Trophoblast cell (in vitro differentiated cells and primary cell): ENCODE measurements around the gene PAK6.

Source experiments
- DNase-seq, 2 donors: peaks; one replicate each; pipeline ENCODE4 v3.0.0-alpha.2; 2016
- H2AFZ ChIP-seq: 2 replicates; pipeline ENCODE4 v1.6.1; 2013; ENCODE audit warnings: low read length, moderate library complexity, mild to moderate bottlenecking; ENCODE audit not compliant: insufficient read depth, poor library complexity
- H2AK5ac ChIP-seq: 2 replicates; pipeline ENCODE4 v1.6.1; 2013; ENCODE audit warnings: mild to moderate bottlenecking, low read length
- H2BK120ac ChIP-seq: 2 replicates; pipeline ENCODE4 v1.6.1; 2013; ENCODE audit warnings: low read length, mild to moderate bottlenecking, moderate library complexity; ENCODE audit not compliant: insufficient read depth, poor library complexity
- H2BK12ac ChIP-seq: 2 replicates; pipeline ENCODE4 v1.6.1; 2013; ENCODE audit warnings: mild to moderate bottlenecking, low read length, moderate library complexity
- H2BK5ac ChIP-seq: 2 replicates; pipeline ENCODE4 v1.6.1; 2013; ENCODE audit warnings: low read length, low read depth, moderate library complexity, mild to moderate bottlenecking; ENCODE audit not compliant: poor library complexity
- H3K14ac ChIP-seq: 2 replicates; pipeline ENCODE4 v1.6.1; 2013; ENCODE audit warnings: mild to moderate bottlenecking, low read length
- H3K18ac ChIP-seq: 2 replicates; pipeline ENCODE4 v1.6.1; 2013; ENCODE audit warnings: mild to moderate bottlenecking, low read length
- H3K23ac ChIP-seq: 2 replicates; pipeline ENCODE4 v1.6.1; 2013; ENCODE audit warnings: low read length
- H3K27ac ChIP-seq: 2 replicates; pipeline ENCODE4 v1.5.1; 2013; ENCODE audit warnings: low read depth, mild to moderate bottlenecking, inconsistent platforms, low read length, moderate library complexity
- H3K27me3 ChIP-seq: 2 replicates; pipeline ENCODE4 v1.6.1; 2013; ENCODE audit warnings: inconsistent platforms, mild to moderate bottlenecking, low read length, moderate library complexity; ENCODE audit not compliant: insufficient read depth
- H3K36me3 ChIP-seq, 2 experiments: 1 replicate in 1 of 2; 2 replicates in 1 of 2; pipeline ENCODE4 v1.6.1; 2013; ENCODE audit warnings: low read length in 2 of 2, mild to moderate bottlenecking in 2 of 2, moderate library complexity in 1 of 2; ENCODE audit not compliant: insufficient read depth in 2 of 2, control insufficient read depth in 1 of 2
- H3K4ac ChIP-seq: 2 replicates; pipeline ENCODE4 v1.6.1; 2013; ENCODE audit warnings: low read depth, mild to moderate bottlenecking, low read length, moderate library complexity
- H3K4me1 ChIP-seq, 2 experiments: 1 replicate in 1 of 2; 2 replicates in 1 of 2; pipeline ENCODE4 v1.6.1; 2013; ENCODE audit warnings: low read length in 2 of 2, mild to moderate bottlenecking in 2 of 2, moderate library complexity in 1 of 2; ENCODE audit not compliant: insufficient read depth in 2 of 2, control insufficient read depth in 1 of 2
- H3K4me2 ChIP-seq: 2 replicates; pipeline ENCODE4 v1.6.1; 2013; ENCODE audit warnings: inconsistent platforms, mild to moderate bottlenecking, low read length, moderate library complexity
- H3K4me3 ChIP-seq: 2 replicates; pipeline ENCODE4 v1.5.1; 2013; ENCODE audit warnings: mild to moderate bottlenecking, low read depth, low read length, inconsistent platforms
- H3K79me1 ChIP-seq: one replicate; pipeline ENCODE4 v1.6.1; 2013; ENCODE audit warnings: low read length
- H3K79me2 ChIP-seq: 2 replicates; pipeline ENCODE4 v1.6.1; 2013; ENCODE audit warnings: low read length, mild to moderate bottlenecking; ENCODE audit not compliant: control insufficient read depth, insufficient read depth, poor library complexity
- H3K9ac ChIP-seq: 2 replicates; pipeline ENCODE4 v1.6.1; 2013; ENCODE audit warnings: mild to moderate bottlenecking, low read length
- H3K9me3 ChIP-seq: 2 replicates; pipeline ENCODE4 v1.6.1; 2013; ENCODE audit warnings: low read depth, mild to moderate bottlenecking, control low read depth, inconsistent platforms, low read length; ENCODE audit not compliant: insufficient read depth
- H4K12ac ChIP-seq: 2 replicates; pipeline ENCODE4 v1.6.1; 2013; ENCODE audit warnings: low read depth, mild to moderate bottlenecking, low read length, moderate library complexity
- H4K8ac ChIP-seq: 2 replicates; pipeline ENCODE4 v1.6.1; 2013; ENCODE audit warnings: low read depth, mild to moderate bottlenecking, low read length, moderate library complexity
- H4K91ac ChIP-seq: one replicate; pipeline ENCODE4 v1.6.1; 2013; ENCODE audit warnings: low read depth, mild to moderate bottlenecking, low read length, moderate library complexity
- WGBS: extraction: QIAGEN DNeasy Blood & Tissue Kit; methylation state at CpG from one replicate; pipeline ENCODE4 v1.1.7; 2013; ENCODE audit warnings: missing lambda C conversion rate; ENCODE audit not compliant: insufficient read length, insufficient coverage; ENCODE audit errors: extremely low coverage; 5-methylcytosine and 5-hydroxymethylcytosine counted together

The PAK6 gene

DNA sequence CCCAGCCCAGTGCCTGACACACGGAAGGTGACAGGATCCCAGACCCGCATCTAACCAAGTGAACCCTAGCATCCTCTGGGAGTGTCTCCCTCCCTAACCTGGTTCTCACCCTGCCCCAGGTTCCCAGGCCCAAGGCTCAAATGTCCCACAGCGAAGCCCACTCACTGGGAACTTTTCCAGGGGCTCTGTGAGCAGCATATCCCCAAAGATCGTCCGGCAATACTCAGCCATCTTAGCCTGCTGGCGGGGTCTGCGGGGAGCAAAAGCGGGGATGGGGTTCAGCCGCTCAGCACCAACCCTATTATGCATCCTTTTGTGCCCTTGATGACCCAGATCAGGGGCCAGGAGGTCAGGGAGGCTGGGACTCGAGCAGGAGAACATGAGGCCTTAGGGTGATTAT is 58.5 kb downstream of the PAK6 start:
- no CpG with 5 or more reads among the region's 10 CpGs for WGBS
- Histone ChIP-seq H3K4me1 (peaks cover 24 to 35% of the 10 kb centered on the region in 2 experiments), H3K23ac (no peak overlapping the region), H3K18ac (no peak overlapping the region), H4K8ac (no peak overlapping the region), H2AFZ (no peak overlapping the region), H4K91ac (no peak overlapping the region), H2AK5ac (no peak overlapping the region), H3K79me1 (peaks cover 8% of the 10 kb centered on the region), H2BK120ac (no peak overlapping the region), H3K79me2 (no peaks in the 10 kb centered on the region), H3K4me3 (no peak overlapping the region), H2BK5ac (no peak overlapping the region), H3K4ac (no peak overlapping the region), H2BK12ac (no peak overlapping the region), H3K27ac (no peak overlapping the region), H3K14ac (no peak overlapping the region), H4K12ac (no peak overlapping the region), H3K9ac (no peak overlapping the region), H3K27me3 (peaks cover under 1% of the 10 kb centered on the region), H3K4me2 (no peak overlapping the region), H3K36me3 (no peaks in the 10 kb centered on the region), H3K9me3 (peaks cover 6% of the 10 kb centered on the region)
- DNase-seq = no peak

GRCh38 chr15:40298216-40298935 is 59.5 kb downstream of the PAK6 start:
- H2AFZ ChIP-seq = no peak overlapping the region
- no peak for DNase-seq
- H3K4me1 ChIP-seq = peaks cover 26 to 38% of the 10 kb centered on the region in 2 experiments
- WGBS = no CpG with 5 or more reads among the region's 17 CpGs
- no peak overlapping the region for H4K8ac ChIP-seq
- no peak overlapping the region for H2BK120ac ChIP-seq
- H4K91ac ChIP-seq = no peak overlapping the region
- H3K4me3 ChIP-seq = no peak overlapping the region
- no peaks in the 10 kb centered on the region for H3K36me3 ChIP-seq
- H2AK5ac ChIP-seq = no peak overlapping the region
- no peaks in the 10 kb centered on the region for H3K79me2 ChIP-seq
- H3K27me3 ChIP-seq = no peaks in the 10 kb centered on the region
- H2BK5ac ChIP-seq = no peak overlapping the region
- peaks cover 8% of the 10 kb centered on the region for H3K79me1 ChIP-seq
- no peak overlapping the region for H3K4me2 ChIP-seq
- H3K18ac ChIP-seq = no peak overlapping the region
- peaks cover 6% of the 10 kb centered on the region for H3K9me3 ChIP-seq
- no peak overlapping the region for H3K23ac ChIP-seq
- H3K14ac ChIP-seq = no peak overlapping the region
- no peak overlapping the region for H3K9ac ChIP-seq
- H4K12ac ChIP-seq = no peak overlapping the region
- no peak overlapping the region for H3K4ac ChIP-seq
- H3K27ac ChIP-seq = no peak overlapping the region
- no peak overlapping the region for H2BK12ac ChIP-seq

- DNase-seq = no peak
- no peaks in the 10 kb centered on the region for H3K27me3 ChIP-seq
- no CpG with 5 or more reads among the region's 2 CpGs for WGBS
These were observed 61.5 kb downstream of the PAK6 start for GRCh38 chr15:40300367-40300766.

GRCh38 chr15:40300771-40301170 is 61.9 kb downstream of the PAK6 start:
- no peak overlapping the region for H3K4ac ChIP-seq
- H4K91ac ChIP-seq = peak overlapping the region; percentile 30
- H3K9ac ChIP-seq = no peak overlapping the region
- H3K79me2 ChIP-seq = no peaks in the 10 kb centered on the region
- H2AFZ ChIP-seq = no peak overlapping the region
- H3K9me3 ChIP-seq = peaks cover 6% of the 10 kb centered on the region
- H4K12ac ChIP-seq = no peak overlapping the region
- no peak overlapping the region for H3K23ac ChIP-seq
- peaks cover 8% of the 10 kb centered on the region for H3K79me1 ChIP-seq
- peak overlapping the region; percentile 44 for H2BK120ac ChIP-seq
- H4K8ac ChIP-seq = peak overlapping the region; percentile 45
- H3K36me3 ChIP-seq = no peaks in the 10 kb centered on the region
- peak overlapping the region; percentile 14 for H3K27ac ChIP-seq
- H3K4me2 ChIP-seq = no peak overlapping the region
- peak overlapping the region; percentile 58 for H3K14ac ChIP-seq
- no CpG with 5 or more reads among the region's 2 CpGs for WGBS
- H3K4me1 ChIP-seq = peaks cover 26 to 33% of the 10 kb centered on the region in 2 experiments
- H3K18ac ChIP-seq = peak overlapping the region; percentile 26
- H2BK5ac ChIP-seq = no peak overlapping the region
- no peak for DNase-seq
- no peaks in the 10 kb centered on the region for H3K27me3 ChIP-seq
- H2BK12ac ChIP-seq = peak overlapping the region; percentile 38
- H2AK5ac ChIP-seq = peak overlapping the region; percentile 37
- no peak overlapping the region for H3K4me3 ChIP-seq

More at GRCh38 chr15:40300367-40300766, 61.5 kb downstream of the PAK6 start:
- Histone ChIP-seq H3K4ac (no peak overlapping the region), H3K4me2 (no peak overlapping the region), H3K27ac (no peak overlapping the region), H2BK5ac (no peak overlapping the region), H4K91ac (no peak overlapping the region), H3K4me3 (no peak overlapping the region), H2AFZ (no peak overlapping the region), H3K36me3 (no peaks in the 10 kb centered on the region), H3K9me3 (peaks cover 6% of the 10 kb centered on the region), H3K23ac (no peak overlapping the region), H4K12ac (no peak overlapping the region), H2AK5ac (no peak overlapping the region), H3K79me1 (peaks cover 8% of the 10 kb centered on the region), H3K18ac (no peak overlapping the region), H2BK120ac (no peak overlapping the region), H2BK12ac (no peak overlapping the region), H3K79me2 (no peaks in the 10 kb centered on the region), H3K9ac (no peak overlapping the region), H3K14ac (no peak overlapping the region), H4K8ac (no peak overlapping the region), H3K4me1 (peaks cover 26 to 37% of the 10 kb centered on the region in 2 experiments)
